GM18498 (cell line): Measurements from ENCODE around the gene OR6B1.

Source experiments
- ATAC-seq: cut with Tn5 transposase; IDR thresholded peaks from one replicate; pipeline ENCODE4 v1.9.1; 2021; ENCODE audit warnings: mild to moderate bottlenecking, moderate library complexity; ENCODE audit not compliant: unreplicated experiment

OR6B1 gene

DNA sequence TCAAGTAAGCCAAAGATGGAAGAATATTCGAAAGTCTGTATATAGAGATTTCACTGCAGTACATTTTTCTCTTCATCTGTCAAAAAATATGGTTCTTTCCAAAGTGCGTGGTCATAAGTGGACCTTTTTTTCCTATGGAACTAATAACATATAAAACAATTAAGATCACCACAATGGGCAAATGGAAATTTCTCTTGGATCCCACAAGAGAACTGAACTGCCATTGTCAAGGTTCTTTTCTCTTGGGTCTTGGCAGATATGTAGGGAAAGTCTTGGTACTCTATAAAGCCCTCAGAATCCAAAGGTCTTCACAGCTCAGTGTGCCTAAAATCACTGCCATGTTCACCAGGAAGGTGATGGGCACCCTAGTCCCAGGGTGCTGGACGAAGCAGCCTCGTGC, at the start of gene OR6B1:
TSS of gene OR6B1 (plus strand) at position 301 of the 400 bp plus-strand sequence. CDS start 3,677 bp downstream, outside the sequence.
- no peak for ATAC-seq

DNA sequence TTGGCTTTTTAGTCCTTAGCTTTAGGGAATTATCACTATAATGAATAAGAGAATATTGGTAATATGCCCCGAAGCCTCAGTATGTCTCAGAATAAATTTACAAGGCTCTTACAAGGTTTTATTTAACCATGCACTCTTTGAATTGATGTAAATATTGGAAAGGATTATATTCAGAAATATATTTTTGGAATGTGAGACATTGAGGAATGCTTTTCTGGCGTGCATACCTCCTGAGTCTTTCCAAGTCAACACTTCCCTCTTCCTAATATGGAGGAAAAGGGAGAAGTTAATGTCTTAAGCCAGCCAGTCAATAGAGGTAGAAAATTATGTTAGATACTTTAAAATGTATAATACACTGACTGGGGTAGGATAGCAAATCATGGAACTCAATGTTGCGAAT, 46.7 kb upstream of the OR6B1 start:
- ATAC-seq = no peak

- ATAC-seq = no peak
Measured at GRCh38 chr7:143954135-143954534, 46.0 kb upstream of the OR6B1 start.

DNA sequence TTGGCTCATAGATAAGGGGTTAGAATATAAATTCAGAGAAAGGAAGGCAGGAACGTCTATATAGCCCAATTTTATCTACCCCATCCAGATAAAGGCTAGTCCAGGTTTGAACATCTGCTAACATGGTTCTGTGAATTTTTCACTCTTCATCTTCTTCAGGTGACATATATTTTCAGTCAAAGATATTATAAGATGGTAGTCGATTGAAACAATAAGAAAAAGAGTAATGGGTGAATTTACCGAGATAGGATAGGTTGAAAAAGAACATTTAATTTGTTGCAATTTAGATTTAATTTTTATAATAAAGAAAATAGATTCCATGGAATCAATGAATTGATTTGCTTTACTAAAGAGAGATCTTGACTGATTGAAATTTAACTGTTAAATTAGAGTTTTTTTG, 45.6 kb upstream of the OR6B1 start, which contains the start of gene OR2F1:
TSS of gene OR2F1 (plus strand) at position 301 of the 400 bp plus-strand sequence. CDS start 5,127 bp downstream, outside the sequence.
- no peak for ATAC-seq

GRCh38 chr7:143958781-143959180, 41.3 kb upstream of the OR6B1 start:
- ATAC-seq = no peak

DNA sequence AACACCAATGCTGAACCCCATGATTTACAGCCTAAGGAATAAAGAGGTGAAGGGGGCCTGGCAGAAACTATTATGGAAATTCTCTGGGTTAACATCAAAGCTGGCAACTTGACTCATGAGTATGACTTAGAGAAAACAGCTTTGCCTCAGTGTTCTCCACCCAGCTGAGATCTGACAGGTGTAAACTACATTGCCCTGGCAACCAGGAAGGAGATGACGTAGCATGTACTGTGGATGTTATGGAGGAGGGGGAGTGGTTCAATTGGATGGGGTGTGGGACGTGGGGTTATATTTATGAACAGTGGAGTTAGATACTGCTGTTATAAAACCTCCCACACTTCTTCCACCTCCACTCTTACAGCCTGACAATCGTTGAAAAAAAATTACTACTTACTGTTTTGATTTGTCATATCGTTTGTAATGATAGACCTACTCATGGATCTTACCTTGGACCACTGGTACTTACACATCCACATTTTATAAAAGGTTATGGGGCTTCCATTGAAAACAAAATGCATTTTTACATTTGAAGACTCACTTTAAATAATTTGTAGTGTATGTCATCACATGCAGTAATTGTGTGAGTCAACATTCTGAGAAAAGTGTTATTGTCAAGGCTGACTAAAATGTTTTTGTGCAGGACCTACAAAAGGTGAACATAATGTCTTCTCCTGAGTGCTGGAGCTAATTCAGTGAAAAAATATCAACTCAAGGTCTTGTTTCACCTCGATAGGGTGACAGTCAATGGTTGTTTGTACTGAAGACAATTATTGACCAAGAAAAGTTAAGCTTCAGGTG, 39.1 kb upstream of the OR6B1 start:
- ATAC-seq = no peak

DNA sequence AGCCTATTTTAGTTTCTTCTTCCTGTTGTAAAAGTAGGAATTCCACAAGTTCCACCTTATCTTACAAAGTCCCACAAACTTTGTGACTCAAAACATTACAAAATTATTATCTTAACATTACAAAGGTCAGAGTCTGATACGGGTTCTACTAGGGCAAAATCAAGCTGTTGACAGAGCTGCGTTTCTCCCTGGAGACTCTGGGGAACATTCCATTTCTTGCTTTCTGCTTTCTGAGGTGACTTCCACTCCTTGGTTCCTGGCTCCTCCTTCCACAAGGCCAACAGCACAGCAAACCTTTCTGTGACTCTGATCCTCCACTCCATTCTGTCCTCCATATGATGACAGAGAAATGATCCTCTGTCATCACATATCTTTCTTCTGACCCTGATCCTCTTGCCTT, 34.8 kb upstream of the OR6B1 start:
- no peak for ATAC-seq

DNA sequence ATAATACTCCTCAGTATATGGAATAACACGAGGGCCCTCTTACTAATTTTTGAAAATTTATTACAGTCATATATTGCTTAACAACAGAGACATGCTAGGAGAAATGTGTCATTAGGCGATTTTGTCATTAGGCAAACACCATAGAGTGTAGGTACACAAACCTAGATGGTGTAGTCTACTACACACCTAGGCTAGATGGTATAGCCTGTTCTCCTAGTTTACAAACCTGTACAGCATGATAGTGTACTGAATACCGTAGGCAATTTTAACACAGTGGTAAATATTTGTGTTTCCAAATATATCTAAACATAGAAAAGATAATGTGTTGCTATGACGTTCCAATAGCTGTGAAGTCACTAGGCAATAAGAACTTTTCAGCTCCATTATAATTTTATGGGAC, 32.7 kb upstream of the OR6B1 start:
- no peak for ATAC-seq

GRCh38 chr7:143973870-143974416, 26.2 kb upstream of the OR6B1 start:
- no peak for ATAC-seq

- ATAC-seq = no peak
Measured at GRCh38 chr7:143974459-143974858, 25.7 kb upstream of the OR6B1 start.

DNA sequence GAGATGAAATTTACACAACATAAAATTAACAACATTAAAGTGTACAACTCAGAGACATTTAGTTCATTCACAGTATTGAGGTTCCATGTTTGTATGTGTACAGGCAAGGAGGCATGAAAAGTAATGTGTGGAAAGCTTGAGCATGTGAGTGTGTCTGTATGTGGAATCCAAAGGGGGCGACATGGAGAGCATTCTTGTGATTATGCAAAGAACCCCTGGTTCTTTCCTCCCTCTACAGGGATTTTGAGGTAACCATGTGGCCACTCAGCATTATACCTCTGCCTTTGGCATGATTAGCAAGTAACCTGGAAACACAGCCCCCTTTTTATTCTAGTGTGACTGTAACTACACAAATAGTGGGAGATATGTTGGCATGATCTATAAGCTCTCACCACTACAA, 24.5 kb upstream of the OR6B1 start:
- no peak for ATAC-seq

- ATAC-seq = no peak
Measured at GRCh38 chr7:143978585-143978984, 21.5 kb upstream of the OR6B1 start.

GRCh38 chr7:143979359-143979758, 20.8 kb upstream of the OR6B1 start:
- ATAC-seq = no peak

DNA sequence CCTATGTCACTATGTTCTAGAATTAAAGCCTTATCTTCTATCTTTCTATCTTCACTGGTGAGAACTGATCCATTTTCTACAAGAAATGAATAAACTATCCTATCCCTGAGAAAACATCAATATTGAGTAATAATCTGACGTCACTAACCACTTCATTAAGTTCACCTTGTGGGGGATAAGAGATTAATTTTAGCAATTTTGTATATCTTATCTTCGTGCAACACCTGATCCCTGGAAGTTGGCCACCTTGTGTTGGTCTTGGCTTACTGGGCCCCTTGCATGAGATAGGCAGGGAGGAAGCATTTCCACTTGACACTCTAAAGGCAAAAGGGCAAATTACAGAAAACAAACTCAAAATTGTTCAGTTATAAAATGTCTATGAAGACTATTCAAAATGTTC, 20.1 kb upstream of the OR6B1 start:
- ATAC-seq = no peak

GRCh38 chr7:143980746-143981510, 19.2 kb upstream of the OR6B1 start:
- no peak for ATAC-seq

- no peak for ATAC-seq
Measured at GRCh38 chr7:143983960-143984359, 16.2 kb upstream of the OR6B1 start.

DNA sequence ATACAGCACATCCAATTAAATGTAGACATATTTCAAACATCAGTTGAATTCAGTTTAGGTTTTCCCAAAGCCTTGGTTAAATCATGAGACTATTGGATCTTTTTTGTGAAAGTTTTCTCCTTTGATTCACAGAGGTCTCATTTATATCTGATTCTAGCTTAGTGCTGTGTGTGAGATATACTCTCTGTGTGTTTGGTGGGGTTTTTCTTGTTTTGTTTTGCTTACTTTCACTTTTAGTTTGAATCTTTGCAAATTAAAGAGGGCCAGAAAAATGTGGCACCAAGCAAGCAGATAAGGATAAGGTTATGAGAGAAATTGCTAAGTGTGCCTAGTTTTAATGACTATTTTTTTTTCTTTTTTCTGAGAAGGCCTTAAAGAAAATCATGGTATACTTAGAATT, 12.6 kb upstream of the OR6B1 start:
- peak; percentile 75 for ATAC-seq

DNA sequence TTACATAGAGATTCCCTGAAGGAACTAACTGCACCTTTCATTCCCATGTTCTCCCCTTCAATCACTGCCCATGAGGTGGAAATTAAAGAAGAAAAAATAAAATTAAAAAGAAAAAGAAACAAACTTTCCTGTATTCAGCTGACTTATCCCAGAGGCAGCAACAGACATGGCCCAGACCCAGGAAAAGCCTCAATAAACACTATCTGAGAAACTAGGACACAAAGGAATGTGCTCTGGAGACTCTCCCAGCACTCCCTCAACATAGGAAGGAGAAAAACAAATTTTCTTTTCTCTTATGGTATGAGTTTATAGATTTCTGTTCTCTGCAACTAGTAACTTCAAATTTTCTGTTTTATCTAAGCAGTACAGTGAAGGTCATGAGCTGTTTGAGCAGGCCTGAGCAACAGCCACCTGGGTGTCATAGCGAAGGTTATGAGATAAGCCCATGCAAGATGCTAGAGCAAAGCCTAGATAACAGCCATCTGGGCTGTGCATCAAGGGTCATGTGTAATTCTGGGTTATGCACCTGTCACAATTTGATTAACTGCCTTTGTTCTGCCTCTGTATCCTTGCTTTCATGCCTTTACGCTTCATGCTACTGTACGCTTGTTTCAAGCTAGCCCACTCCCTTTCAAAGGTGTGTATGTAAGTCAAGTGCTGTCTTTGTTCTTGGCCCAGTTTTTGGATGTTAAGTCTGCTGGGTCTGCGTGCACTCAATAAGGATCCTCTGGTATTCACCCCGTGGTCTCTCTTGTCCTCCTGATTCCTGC, 11.0 kb upstream of the OR6B1 start:
- no peak for ATAC-seq

- no peak for ATAC-seq
Measured at GRCh38 chr7:143992670-143993069, 7.5 kb upstream of the OR6B1 start.

GRCh38 chr7:143993924-143994323, 6.2 kb upstream of the OR6B1 start:
- no peak for ATAC-seq

DNA sequence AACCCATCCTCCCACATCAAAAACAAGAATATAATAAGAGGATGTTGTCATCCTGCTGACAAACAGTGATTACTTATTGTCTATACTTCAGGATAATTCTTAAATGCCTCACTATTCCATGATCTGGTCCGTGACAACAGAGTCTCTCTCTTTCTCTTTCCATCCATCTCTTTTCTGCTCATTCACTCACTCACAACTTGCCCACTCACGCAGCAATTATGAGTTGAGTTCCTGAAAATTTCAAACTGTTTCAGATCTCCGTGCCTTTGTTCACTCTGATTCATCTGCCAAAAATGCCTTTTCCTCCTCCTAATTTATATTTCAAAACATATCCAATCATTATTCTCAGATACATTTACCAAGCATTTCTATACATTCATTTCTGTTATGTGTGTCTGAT, 1.4 kb downstream of the OR6B1 start:
- no peak for ATAC-seq
